GM18858 (cell line): ENCODE data around the gene FREY1.

Source experiments
- ATAC-seq: cut with Tn5 transposase; IDR thresholded peaks from one replicate; pipeline ENCODE4 v1.9.1; 2021; ENCODE audit not compliant: unreplicated experiment

FREY1 gene

GRCh38 chr11:45906965-45907611, at the start of gene FREY1:
TSS of gene FREY1 (minus strand) at chr11:45907271. CDS start at chr11:45907245, 26 bp downstream.
- ATAC-seq: no peak

- no peak for ATAC-seq
These were observed 42.9 kb upstream of the FREY1 start for GRCh38 chr11:45949992-45950407.

- no peak for ATAC-seq
These were observed 41.3 kb upstream of the FREY1 start for GRCh38 chr11:45948356-45948755.

- no peak for ATAC-seq
These were observed 40.8 kb upstream of the FREY1 start for GRCh38 chr11:45947885-45948284.

- no peak for ATAC-seq
These were observed 38.4 kb upstream of the FREY1 start for GRCh38 chr11:45945397-45945999.

GRCh38 chr11:45942381-45942780, 35.3 kb upstream of the FREY1 start:
- ATAC-seq: no peak

GRCh38 chr11:45941285-45941684, 34.2 kb upstream of the FREY1 start:
- no peak for ATAC-seq

- ATAC-seq: no peak
These were observed 32.8 kb upstream of the FREY1 start for GRCh38 chr11:45939836-45940235.

GRCh38 chr11:45937916-45938315, 30.8 kb upstream of the FREY1 start:
- ATAC-seq: no peak

GRCh38 chr11:45936511-45937054, 29.5 kb upstream of the FREY1 start:
- ATAC-seq: no peak

- ATAC-seq: no peak
These were observed 28.4 kb upstream of the FREY1 start for GRCh38 chr11:45935349-45936064.

- ATAC-seq: no peak
These were observed 27.7 kb upstream of the FREY1 start for GRCh38 chr11:45934580-45935318.

- ATAC-seq: no peak
These were observed 26.9 kb upstream of the FREY1 start for GRCh38 chr11:45933846-45934579.

- no peak for ATAC-seq
These were observed 26.2 kb upstream of the FREY1 start for GRCh38 chr11:45933131-45933831.

- no peak for ATAC-seq
These were observed 25.1 kb upstream of the FREY1 start for GRCh38 chr11:45932217-45932616.

- ATAC-seq: no peak
These were observed 24.7 kb upstream of the FREY1 start for GRCh38 chr11:45931739-45932138.

GRCh38 chr11:45930951-45931570, 24.0 kb upstream of the FREY1 start:
- ATAC-seq: no peak

GRCh38 chr11:45930031-45930794, 23.1 kb upstream of the FREY1 start:
- ATAC-seq: peak; percentile 90
